Neural crest cell (in vitro differentiated cells): ENCODE measurements around the gene PKMYT1. TPM values are rescaled to one million over a fixed set of nuclear protein-coding genes. Genes with fewer than 3 reads are reported as not detected.

Source experiments
- DNase-seq: peaks from one replicate; pipeline ENCODE4 v3.0.0; 2021; ENCODE audit warnings: low read depth, mixed read lengths, low spot score
- H3K27ac Mint-ChIP-seq: one replicate; pipeline ENCODE4 v1.8.0; 2021; ENCODE audit warnings: mild to moderate bottlenecking, mixed read lengths; ENCODE audit not compliant: unreplicated experiment
- H3K27me3 Mint-ChIP-seq: 2 replicates; pipeline ENCODE4 v1.8.0; 2021; ENCODE audit warnings: low read depth, mild to moderate bottlenecking, mixed read lengths
- H3K36me3 Mint-ChIP-seq: 2 replicates; pipeline ENCODE4 v1.8.0; 2021; ENCODE audit warnings: low read depth, mild to moderate bottlenecking, mixed read lengths
- H3K4me1 Mint-ChIP-seq: 2 replicates; pipeline ENCODE4 v1.8.0; 2021; ENCODE audit warnings: mixed read lengths
- H3K4me3 Mint-ChIP-seq: one replicate; pipeline ENCODE4 v1.8.0; 2021; ENCODE audit warnings: mild to moderate bottlenecking, mixed read lengths
- H3K9me3 Mint-ChIP-seq: 2 replicates; pipeline ENCODE4 v1.8.0; 2021; ENCODE audit warnings: mixed read lengths
- CTCF ChIP-seq: fragments of 200-600 bp; sonication (generic); conservative IDR thresholded peaks from 2 replicates; pipeline ENCODE4 v1.5.0; 2021; ENCODE audit warnings: antibody characterized with exemption, mild to moderate bottlenecking
- total RNA-seq: library from RNA; stranded (reverse); gene quantifications from 2 replicates; pipeline ENCODE4 v1.2.1, GENCODE V29; 2021

PKMYT1 gene
- total RNA-seq, 1 donor from 2014 or later = 82.2 TPM

DNA sequence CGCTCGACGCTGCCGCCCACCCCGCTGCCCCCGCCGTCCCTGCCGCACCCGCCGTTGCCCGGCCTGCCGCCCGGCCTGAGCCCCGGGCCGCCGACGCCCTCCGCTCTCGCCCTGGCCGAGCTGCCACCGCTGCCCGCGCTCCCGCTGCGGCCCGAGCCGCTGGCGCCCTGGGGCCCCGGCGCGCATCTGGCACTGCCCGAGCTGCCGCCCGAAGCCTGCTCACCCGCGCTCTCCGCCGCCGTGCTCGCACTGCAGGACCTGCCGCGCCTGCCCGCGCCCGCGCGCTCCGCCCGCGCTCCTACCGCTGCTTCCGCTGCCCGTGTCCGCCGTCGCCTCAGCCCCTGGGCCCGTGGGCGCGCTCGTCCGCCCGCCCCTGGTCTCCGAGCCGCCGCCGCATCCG, 24.1 kb upstream of the PKMYT1 start:
- no peak overlapping the region for H3K4me3 Mint-ChIP-seq
- peaks cover 69% of the 10 kb centered on the region for H3K27me3 Mint-ChIP-seq
- no peaks in the 10 kb centered on the region for H3K36me3 Mint-ChIP-seq
- H3K27ac Mint-ChIP-seq = no peak overlapping the region
- no peak for DNase-seq
- TF ChIP-seq CTCF = no peak
- H3K4me1 Mint-ChIP-seq = no peaks in the 10 kb centered on the region
- no peaks in the 10 kb centered on the region for H3K9me3 Mint-ChIP-seq

DNA sequence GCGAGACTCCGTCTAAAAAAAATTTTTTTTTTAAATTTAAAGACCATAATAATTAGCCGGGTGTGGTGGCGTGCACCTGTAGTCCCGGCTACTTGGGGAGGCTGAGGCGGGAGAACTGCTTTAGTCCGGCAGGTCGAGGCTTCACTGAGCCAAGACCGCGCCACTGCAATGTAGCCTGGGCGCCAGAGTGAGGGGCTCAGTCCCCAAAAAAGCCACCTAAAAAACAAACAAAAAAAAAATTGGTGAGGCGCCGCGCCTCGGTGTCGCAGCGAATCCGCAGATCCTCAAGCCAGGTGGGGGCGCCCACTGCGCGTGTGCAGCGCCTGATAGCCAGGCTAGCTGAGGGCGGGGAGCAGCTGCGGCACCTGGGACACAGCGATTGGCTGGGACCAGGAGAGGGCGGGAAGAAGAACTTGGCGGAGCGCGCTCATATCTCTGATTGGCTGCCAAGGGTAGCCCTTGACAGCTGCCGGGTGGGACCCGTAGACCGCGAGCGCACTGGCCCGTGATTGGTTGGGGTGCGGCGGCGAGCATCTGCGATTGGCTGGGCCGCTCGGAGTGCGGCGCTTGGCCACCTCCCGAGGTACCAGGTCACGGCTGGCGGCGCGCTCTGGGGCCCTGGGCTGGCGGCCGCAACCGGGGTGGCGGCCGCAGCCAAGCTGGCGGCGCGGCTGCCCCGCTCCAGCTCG, 23.5 kb upstream of the PKMYT1 start:
- Mint-ChIP-seq H3K4me3 (peak overlapping the region; percentile 62), H3K9me3 (no peaks in the 10 kb centered on the region), H3K27me3 (peaks cover 67% of the 10 kb centered on the region), H3K4me1 (no peaks in the 10 kb centered on the region), H3K27ac (no peak overlapping the region), H3K36me3 (no peaks in the 10 kb centered on the region)
- peak; percentile 90 for DNase-seq
- peak; percentile 61 for TF ChIP-seq CTCF

DNA sequence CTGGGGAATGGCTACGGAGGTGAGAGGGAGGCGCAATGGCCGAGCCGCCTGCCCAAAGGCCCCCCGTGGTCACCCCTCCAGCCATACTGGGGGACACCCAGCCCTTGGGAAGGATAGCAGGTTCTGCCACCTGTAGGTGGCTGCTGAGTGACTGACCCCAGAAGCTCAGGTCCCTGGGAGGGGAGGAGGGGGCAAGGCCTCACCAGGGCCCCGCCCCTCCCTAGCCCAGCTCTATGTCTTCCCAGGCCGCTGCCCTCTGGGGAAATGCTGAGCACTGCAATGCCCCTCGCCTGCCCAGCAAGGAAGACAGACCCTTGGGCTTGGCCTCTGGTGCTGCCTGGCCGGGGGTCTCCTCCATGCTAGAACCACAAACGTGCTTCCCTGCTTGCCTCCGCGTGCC, 21.1 kb upstream of the PKMYT1 start:
- Mint-ChIP-seq H3K27ac (no peak overlapping the region), H3K36me3 (no peaks in the 10 kb centered on the region), H3K9me3 (no peaks in the 10 kb centered on the region), H3K4me3 (peak overlapping the region; percentile 44), H3K4me1 (no peaks in the 10 kb centered on the region), H3K27me3 (peaks cover 43% of the 10 kb centered on the region)
- no peak for TF ChIP-seq CTCF
- no peak for DNase-seq

GRCh38 chr16:3000540-3000939, 20.3 kb upstream of the PKMYT1 start:
- no peak overlapping the region for H3K27ac Mint-ChIP-seq
- H3K36me3 Mint-ChIP-seq = no peaks in the 10 kb centered on the region
- no peak for TF ChIP-seq CTCF

GRCh38 chr16:2999929-3000328, 19.7 kb upstream of the PKMYT1 start:
- DNase-seq = no peak
- no peaks in the 10 kb centered on the region for H3K4me1 Mint-ChIP-seq
- no peak overlapping the region for H3K4me3 Mint-ChIP-seq
- H3K27me3 Mint-ChIP-seq = peaks cover 29% of the 10 kb centered on the region
- no peaks in the 10 kb centered on the region for H3K9me3 Mint-ChIP-seq
- no peaks in the 10 kb centered on the region for H3K36me3 Mint-ChIP-seq
- TF ChIP-seq CTCF = no peak
- H3K27ac Mint-ChIP-seq = no peak overlapping the region

More at GRCh38 chr16:3000540-3000939, 20.3 kb upstream of the PKMYT1 start:
- H3K4me3 Mint-ChIP-seq = no peak overlapping the region
- peaks cover 35% of the 10 kb centered on the region for H3K27me3 Mint-ChIP-seq
- H3K4me1 Mint-ChIP-seq = no peaks in the 10 kb centered on the region
- H3K9me3 Mint-ChIP-seq = no peaks in the 10 kb centered on the region
- DNase-seq = no peak
